Measurements from ENCODE around the gene ASTN2.

The ASTN2 gene

DNA sequence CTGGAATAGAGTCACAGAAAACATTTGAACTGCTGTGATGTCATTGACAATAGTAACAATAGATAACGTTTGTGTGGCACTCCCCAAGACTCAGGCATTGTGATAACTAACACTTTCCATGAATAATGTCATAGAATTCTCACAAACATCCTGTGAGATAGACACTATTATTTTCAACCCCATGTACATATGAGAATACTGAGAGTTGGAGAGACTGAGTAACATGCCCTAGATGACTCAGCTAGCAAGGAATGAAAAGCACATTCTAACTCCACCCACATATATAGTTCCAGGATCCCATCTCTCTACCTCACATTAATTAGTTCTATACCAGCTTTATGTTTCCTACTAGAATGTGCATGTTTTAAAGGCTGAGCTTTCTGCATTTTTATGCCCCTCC is 71.4 kb downstream of the ASTN2 start:
- TF ChIP-seq, protein P1, sequence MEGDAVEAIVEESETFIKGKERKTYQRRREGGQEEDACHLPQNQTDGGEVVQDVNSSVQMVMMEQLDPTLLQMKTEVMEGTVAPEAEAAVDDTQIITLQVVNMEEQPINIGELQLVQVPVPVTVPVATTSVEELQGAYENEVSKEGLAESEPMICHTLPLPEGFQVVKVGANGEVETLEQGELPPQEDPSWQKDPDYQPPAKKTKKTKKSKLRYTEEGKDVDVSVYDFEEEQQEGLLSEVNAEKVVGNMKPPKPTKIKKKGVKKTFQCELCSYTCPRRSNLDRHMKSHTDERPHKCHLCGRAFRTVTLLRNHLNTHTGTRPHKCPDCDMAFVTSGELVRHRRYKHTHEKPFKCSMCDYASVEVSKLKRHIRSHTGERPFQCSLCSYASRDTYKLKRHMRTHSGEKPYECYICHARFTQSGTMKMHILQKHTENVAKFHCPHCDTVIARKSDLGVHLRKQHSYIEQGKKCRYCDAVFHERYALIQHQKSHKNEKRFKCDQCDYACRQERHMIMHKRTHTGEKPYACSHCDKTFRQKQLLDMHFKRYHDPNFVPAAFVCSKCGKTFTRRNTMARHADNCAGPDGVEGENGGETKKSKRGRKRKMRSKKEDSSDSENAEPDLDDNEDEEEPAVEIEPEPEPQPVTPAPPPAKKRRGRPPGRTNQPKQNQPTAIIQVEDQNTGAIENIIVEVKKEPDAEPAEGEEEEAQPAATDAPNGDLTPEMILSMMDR (IDR thresholded peaks at IDR 0.05; ENCODE audit: low read depth, low read length): no peak
- DNase-seq: no peak
- H3K4me3 ChIP-seq (ENCODE audit: low read depth, low read length): no peak overlapping the region
- no peak overlapping the region for H3K27ac ChIP-seq
- no peaks in the 10 kb centered on the region for H3K27me3 ChIP-seq (ENCODE audit: insufficient read depth, low read depth, severe bottlenecking)
- H3K36me3 ChIP-seq: peaks cover 5% of the 10 kb centered on the region
- H3K9me3 ChIP-seq (ENCODE audit: severe bottlenecking): peaks cover 4% of the 10 kb centered on the region

DNA sequence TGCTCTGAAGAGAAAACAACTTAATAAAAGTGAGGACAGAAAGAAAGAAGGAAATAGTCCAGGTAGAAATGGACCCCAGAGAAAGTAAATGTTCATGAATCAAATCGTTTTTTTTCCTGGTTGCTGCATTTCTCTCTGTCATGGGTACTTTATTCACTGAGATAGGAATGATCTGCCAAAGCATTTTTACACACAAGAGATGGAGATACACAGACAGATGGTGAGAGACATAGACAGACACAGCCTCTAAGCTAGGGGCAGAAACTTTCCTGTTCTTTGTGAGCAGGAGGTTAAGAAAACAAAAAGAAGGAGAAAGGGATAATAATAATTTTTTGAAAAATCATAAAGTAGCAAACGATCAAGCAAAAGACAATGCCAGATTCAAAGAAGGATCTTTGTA is 73.7 kb downstream of the ASTN2 start:
- TF ChIP-seq, protein P1 (IDR thresholded peaks at IDR 0.05; ENCODE audit: low read depth, low read length): no peak
- Histone ChIP-seq H3K4me3 (ENCODE audit: low read depth, low read length) (no peak overlapping the region), H3K27me3 (ENCODE audit: insufficient read depth, low read depth, severe bottlenecking) (no peaks in the 10 kb centered on the region), H3K36me3 (peaks cover 5% of the 10 kb centered on the region), H3K27ac (no peak overlapping the region), H3K9me3 (ENCODE audit: severe bottlenecking) (peaks cover 4% of the 10 kb centered on the region)
- DNase-seq: no peak

DNA sequence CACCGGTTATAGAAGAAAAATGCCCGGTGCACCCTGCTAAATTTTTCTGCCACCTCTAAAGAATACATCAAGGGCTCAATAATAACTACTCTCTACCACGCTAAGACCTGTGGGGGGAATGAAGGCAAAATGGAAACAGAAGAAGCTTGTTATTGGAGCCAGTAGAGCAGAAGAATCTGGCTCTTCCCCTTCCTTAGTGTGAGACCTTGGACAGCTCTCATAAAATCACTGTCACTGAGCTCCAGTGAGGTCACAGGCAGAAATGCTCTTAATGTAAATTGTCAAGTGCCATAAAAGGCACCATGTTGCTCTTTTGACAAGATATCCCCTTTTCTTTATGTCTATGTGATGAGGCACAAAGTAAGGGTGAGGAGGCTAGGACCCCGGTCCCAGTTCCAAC is 74.4 kb downstream of the ASTN2 start:
- TF ChIP-seq, protein P1 (IDR thresholded peaks at IDR 0.05; ENCODE audit: low read depth, low read length): no peak
- Histone ChIP-seq H3K27me3 (ENCODE audit: insufficient read depth, low read depth, severe bottlenecking) (no peaks in the 10 kb centered on the region), H3K9me3 (ENCODE audit: severe bottlenecking) (peaks cover 4% of the 10 kb centered on the region), H3K36me3 (peaks cover 5% of the 10 kb centered on the region), H3K27ac (no peak overlapping the region), H3K4me3 (ENCODE audit: low read depth, low read length) (no peak overlapping the region)
- DNase-seq: no peak

DNA sequence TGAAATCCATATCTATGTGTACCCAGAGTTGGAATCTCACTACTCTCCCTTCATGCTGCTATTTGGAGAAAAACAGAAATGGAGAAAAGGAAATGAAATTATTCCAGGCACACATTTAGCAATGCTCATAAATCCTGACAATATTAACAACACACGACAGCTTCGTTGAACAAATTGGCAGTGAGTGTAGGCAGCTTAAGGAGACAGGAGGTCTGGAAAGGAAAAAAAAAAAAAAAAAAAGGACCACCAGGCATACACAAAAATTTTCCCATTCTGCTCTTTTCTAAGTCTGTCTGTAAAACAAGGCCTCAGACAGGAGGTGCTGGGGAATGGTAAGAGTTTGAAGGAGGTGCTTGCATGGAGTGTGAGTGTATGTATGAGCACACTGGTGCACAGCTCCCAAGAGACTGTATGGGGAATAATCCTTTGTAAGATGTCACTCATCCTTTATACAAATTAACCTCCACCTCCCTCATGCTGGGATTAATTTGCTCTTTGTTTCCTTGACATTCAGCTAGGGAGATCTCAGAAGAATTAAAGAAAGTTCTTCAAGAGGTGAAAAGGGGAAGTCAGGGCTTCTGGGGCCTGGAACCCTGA is 78.9 kb downstream of the ASTN2 start:
- H3K4me3 ChIP-seq (ENCODE audit: low read depth, low read length): no peak overlapping the region; the same call in 1 of the 2 replicates
- H3K27ac ChIP-seq: no peak overlapping the region; the same call in 1 of the 2 replicates
- H3K36me3 ChIP-seq: peaks cover 4% of the 10 kb centered on the region
- TF ChIP-seq, protein P1 (IDR thresholded peaks at IDR 0.05; ENCODE audit: low read depth, low read length): no peak
- no peaks in the 10 kb centered on the region for H3K9me3 ChIP-seq (ENCODE audit: severe bottlenecking)
- DNase-seq: peak; percentile 39
- H3K27me3 ChIP-seq (ENCODE audit: insufficient read depth, low read depth, severe bottlenecking): no peaks in the 10 kb centered on the region

DNA sequence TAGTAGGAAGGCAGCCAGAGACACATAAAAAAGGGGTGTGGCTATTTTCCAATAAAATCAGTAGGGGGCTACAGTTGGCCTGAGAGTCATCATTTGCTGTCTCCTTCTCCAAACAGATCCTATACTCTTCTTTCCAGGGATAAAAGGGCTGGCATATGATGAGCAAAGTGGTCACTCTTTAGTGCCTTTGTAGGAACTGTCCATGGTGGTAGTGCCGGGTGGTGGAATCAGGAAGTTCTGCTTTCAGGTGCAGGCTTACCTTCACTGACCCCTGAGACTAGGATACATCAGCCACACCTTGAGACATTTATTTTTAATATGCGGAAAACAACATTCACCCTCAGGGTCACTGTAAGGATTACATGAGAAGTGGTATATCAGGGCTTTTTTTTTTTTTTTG is 80.8 kb downstream of the ASTN2 start:
- DNase-seq: no peak
- Histone ChIP-seq H3K27me3 (ENCODE audit: insufficient read depth, low read depth, severe bottlenecking) (no peaks in the 10 kb centered on the region), H3K27ac (no peak overlapping the region), H3K9me3 (ENCODE audit: severe bottlenecking) (no peaks in the 10 kb centered on the region), H3K36me3 (peaks cover 4% of the 10 kb centered on the region), H3K4me3 (ENCODE audit: low read depth, low read length) (no peak overlapping the region)
- TF ChIP-seq, protein P1 (IDR thresholded peaks at IDR 0.05; ENCODE audit: low read depth, low read length): no peak

DNA sequence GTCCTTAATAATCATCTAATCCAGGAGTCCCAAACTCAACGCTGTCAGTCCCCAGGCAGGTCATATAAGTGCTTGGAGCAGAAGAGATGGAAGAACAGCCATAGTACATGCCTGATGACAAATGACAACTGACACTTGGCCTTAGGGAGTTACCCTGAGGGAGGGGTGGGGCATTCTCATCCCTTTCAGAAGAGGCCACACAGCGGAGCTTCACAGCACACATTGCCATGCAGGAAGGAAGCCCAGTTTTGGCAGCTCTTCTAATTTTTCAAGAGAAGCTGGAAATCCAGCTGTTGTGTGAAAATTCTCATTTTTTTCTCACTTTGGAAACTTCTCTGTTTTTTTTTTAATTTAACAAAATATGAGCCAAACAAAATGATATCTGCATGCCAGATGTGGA is 89.0 kb downstream of the ASTN2 start:
- H3K27ac ChIP-seq: no peak overlapping the region
- TF ChIP-seq, protein P1 (IDR thresholded peaks at IDR 0.05; ENCODE audit: low read depth, low read length): no peak
- H3K36me3 ChIP-seq: peaks cover 20% of the 10 kb centered on the region
- DNase-seq: peak; percentile 50
- no peaks in the 10 kb centered on the region for H3K9me3 ChIP-seq (ENCODE audit: severe bottlenecking)
- no peaks in the 10 kb centered on the region for H3K27me3 ChIP-seq (ENCODE audit: insufficient read depth, low read depth, severe bottlenecking)
- H3K4me3 ChIP-seq (ENCODE audit: low read depth, low read length): no peak overlapping the region
